ENCODE data around the gene ITM2C.

Gene ITM2C

DNA sequence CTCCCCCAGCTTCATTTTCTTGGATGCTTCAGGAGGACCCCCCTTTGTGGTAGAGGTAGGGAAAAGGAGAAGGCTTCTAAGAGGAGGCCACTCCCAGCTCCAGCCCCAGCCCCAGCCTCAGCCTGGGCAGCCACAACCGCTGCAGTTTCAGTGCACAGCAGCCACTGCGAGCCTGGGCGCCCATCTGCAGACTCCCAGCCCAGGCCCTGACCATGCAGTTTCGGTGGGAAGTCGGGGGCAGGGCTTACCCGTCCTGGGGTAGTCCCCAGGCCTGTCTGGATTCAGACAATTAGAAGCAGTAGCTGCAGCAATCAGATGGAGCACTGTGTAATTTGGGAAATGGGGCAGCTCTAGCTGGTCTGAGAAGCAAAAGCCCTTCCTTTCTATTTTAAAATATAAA lies 28.6 kb downstream of the ITM2C start:
- DNase-seq (ENCODE audit: low read depth) = no peak

DNA sequence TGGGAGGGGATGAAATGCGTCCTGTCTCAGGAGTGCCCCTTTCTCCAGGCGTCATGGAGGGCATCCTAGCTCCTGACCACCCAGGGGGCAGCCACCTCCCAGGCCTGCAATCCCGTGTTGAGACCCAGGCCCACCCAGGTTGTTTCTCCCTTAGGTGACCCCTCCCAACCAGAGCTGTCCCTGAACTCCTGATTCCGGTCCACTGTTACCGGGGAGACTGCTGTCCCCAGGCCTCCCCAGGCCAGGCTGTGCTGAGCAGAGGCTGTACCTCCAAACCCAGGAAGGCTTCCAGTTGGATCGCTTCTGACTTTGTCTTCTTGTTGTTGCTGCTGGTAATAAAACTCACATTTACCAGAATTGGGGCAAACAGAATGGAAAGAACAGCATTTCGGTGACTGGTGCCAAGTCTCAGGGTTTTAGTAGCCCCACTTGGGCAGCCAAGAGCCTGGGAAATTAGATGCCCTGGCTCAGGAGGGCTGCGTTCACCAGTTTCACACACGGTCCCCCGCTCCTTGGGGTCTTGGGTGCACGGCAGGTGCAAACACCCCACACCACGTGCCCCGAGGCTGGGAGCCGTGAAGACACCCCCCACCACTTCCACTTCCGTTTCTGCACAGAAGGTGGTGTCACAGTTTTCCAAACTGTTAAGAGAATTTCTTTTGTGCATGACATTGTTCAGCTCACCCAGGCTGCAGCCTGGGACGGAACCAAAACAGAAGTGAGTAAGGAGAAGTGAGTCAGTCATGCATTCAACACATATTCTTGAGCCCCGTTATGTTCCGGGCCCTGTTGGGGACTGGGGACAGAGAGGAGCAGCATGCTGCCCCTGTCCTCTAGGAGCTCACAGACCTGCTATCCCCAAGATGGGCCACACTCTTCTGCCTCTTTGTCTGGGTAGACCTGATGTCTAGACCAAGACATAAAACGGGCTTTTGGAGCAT lies 29.4 kb downstream of the ITM2C start:
- DNase-seq (ENCODE audit: low read depth) = no peak

DNA sequence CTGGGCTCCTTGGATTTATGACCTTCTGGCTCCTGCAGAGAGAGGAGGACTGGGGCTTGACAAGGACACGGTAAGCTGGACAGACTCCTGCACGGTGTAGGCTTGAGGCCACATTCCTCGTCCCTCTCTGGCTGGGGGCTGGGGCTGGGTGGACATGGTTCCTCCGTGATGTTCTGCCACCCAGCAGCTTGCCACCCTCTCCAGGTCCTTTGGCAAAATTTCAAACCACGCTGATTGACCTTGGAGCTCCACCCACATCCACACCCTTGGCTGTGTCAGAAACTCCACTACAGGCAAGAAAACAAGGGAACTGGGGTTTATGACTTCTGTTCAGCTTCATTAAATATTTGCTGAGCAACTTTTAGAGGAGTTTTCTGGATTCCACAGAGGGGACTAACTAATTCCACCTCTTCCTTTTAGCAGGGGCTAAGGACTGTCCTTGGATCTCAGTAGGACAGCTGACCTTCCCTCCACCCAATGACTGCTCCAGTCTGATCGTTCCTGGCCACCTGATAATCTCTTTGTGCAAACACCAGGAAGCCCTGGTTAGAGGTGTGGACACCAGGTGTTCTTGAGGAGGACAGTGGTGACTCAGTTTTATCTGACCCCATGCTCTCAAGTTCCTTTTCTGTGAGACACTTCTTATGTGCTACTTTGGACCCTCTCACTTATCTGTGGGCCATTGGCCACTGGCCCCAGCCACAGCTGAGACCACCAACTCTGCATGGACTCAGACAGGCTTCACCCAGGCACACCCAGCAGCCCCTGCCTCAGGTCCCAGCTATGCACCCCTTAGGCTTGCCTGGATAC lies 31.0 kb downstream of the ITM2C start:
- DNase-seq (ENCODE audit: low read depth) = no peak

DNA sequence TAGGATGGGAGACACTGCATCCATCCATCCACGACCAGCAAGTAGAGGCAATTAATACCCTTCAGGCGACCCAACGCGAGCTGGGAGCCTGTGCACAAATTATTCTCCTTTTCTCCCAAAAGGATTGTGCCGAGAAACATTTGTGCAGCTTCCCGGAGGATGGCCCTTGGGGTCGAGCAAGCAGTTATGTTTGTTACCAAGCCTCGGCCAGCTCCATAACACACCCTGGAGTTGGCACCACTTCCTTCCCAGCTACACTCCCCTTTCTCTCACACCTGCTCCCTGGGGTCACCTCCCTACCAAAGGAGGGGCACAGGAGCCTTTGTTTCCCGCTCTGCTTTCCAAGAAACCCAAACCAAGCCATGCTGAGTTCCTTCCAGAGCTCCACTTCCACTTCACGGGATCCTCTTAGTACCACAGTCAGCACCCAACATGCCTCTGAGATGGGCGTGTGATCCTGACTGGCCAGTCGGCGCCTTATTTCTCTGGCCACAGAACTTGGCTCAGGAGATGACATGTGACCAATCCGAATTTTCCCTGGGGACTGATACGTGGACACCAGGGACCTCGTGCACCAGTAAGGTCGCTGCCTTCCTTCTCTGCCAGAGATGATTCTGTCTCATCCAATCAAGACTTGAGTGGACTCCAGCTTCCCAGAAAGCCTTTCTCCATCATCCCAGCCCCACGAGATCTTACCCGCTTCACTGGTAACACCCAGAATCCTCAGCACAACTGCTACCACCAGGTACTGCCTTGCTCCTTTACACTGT lies 31.8 kb downstream of the ITM2C start:
- no peak for DNase-seq (ENCODE audit: low read depth)

DNA sequence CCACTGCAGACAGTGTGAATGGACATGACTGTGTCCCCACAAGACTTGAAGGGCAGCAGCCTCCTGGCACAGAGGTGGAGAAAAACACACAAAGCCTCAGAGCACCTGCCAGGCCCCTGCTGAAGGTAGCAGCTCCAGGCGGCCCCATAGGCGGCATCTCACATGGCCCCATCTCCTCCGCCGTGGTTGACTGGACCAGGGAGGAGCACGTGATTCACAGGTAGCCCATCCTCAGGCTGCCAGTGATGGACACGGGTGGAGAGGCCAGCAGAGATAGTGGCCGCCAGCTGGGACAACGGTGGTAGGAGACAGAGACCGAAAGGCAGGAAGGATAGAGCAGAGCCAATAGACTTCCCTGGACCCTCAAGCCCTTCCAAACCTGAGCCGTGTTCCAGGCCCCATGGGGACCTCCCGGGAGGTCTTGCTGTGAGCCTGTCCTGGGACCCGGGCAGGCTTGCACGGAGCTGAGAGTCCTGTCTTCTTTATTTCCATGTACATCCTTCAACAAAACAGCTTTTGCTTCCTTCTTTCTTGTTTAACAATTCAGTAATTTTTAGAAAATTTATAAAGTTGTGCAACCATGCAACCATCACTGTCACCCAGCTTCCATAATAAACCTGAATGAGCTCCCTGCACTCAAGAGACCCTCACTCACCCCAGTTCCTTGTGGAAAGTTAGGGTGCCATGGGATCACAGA lies 33.4 kb downstream of the ITM2C start:
- DNase-seq (ENCODE audit: low read depth) = no peak

DNA sequence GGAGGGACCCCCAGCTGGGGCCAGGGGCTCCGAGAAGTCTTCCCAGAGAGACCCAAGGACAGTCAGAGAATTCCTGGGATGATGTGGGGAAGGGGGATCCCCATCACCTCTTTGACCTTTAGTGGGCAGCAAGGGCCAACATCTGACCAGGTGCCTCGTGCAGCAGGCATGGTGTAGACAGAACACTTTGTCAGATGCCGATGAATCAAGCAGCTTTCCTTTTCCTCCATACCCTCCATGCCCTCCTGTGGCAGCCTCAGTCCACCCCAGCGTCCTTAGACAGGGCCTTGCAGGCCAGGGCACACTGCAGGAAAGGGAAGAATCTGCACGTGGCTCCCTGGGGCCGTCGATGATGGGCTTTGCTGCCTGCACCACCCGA lies 34.0 kb downstream of the ITM2C start:
- DNase-seq (ENCODE audit: low read depth) = no peak

DNA sequence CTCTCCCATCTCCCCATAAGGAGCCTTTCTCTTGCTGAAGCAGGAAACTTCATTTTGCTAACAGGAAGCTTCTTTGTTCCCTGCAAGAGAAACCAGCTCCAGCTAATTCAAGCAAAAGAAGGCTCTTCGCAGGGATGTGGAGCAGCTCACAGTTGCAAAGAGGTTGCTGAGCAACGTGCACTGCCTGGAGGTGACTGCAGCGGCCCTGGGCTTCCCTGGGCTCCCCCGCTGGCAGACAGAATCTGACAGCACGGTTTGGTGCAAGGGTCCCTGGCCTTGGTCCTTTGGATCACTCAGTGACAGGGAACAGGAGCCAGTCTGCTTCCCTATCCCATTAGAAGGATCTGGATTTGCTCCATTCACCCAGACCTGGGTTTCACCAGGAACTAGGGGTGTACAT lies 34.5 kb downstream of the ITM2C start:
- no peak for DNase-seq (ENCODE audit: low read depth)

DNA sequence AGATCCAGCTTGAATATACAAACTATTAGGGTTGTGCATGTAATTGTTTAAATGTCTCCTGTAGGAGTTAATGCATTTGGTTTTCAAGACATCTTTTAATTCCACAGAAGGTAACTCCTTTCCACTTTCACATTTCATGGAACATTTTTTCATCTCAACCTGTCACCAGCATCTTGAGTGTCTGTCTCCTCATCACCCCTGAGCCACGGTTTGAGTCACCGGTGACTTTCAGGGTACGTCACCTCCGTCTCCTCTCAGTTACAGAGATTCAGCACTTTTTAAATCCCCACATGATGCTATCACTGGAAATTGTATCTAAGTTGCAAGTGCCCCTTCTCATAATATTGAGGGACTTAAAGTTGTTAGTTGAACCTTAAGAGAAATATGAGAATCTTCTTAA lies 35.0 kb downstream of the ITM2C start:
- no peak for DNase-seq (ENCODE audit: low read depth)

DNA sequence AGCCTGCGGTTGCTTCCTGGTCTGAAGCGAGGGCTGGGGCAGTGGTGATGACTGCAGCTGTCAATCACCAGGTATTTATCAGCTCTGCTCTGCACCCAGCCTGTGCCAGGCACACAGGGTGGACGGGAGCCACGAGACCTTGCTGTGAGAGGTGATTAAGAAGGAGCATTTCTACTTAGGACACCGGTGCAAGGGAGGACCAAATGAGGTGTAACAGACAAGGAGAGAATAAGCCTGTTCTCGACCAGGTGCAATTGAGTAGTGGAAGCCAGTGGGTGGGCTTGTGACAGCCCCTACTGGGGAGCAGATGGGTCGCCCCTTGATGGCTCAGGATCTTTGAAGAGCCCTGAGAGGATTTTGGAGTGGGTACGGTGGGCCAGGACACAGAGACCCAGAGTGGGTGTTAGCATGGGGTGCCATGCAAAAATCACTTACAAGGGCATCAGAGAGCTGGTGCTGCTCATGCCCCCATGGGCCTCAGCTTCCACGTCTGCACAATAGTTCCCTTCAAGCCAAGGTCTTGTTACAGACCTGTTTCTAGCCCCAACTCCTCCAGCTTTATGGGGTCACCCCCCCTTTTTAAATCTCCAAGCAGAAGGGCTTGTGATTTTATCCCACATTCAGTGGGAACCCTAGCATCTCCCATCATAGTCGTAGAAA lies 35.7 kb downstream of the ITM2C start:
- no peak for DNase-seq (ENCODE audit: low read depth)

DNA sequence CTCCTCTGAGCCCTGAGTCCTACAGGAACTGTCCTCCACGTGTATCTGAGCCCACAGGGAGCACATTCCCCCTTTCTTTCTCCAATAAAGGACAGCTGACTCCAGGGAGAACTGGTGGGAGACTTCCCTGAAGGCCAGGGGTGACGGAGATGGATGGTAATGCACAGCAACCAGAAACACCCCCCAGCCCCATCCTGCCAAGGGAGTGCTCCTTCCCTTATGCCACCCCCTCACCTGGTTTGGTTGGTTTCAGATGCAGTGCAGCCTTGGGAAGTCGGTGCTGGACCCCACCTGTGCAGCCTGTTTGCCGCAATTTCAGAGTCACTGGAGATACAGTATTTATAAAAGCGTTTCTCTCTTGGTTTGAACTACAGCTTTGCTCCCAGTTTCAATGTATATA lies 36.3 kb downstream of the ITM2C start:
- no peak for DNase-seq (ENCODE audit: low read depth)

DNA sequence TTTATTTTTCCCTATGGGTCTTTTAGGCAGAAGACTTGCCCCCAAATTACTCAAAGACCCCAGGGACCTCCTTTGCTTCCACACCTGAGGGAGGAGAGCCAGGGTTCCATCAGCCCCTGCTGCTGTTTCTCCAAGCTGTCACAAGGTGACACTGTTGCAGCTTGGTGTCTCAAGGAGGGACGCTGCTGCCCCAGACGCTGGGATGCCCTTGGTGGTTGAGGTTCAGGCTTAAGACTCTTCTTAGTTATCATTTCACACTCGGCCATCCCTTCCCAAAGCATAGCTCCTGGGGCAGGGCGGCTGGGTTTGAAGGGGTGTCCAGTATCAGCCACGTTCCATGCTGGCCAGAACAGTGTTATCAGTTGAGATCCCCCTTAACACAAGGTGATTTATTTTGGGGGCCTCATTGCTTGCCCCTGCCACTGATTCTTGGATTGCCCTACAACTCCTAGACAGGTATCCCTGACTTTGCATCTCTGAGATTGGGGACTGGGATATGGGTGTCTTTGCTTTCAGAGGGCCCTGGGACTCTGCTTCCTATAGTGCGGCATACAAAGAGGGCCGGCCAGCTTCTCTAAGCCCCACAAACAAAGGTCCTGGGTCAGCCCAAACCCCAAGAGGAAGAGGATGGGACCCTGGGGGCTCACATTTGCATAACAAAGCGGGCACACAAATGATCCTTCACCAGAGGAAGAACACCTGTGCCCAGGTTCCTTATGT lies 37.6 kb downstream of the ITM2C start:
- DNase-seq (ENCODE audit: low read depth) = peak; percentile 52

DNA sequence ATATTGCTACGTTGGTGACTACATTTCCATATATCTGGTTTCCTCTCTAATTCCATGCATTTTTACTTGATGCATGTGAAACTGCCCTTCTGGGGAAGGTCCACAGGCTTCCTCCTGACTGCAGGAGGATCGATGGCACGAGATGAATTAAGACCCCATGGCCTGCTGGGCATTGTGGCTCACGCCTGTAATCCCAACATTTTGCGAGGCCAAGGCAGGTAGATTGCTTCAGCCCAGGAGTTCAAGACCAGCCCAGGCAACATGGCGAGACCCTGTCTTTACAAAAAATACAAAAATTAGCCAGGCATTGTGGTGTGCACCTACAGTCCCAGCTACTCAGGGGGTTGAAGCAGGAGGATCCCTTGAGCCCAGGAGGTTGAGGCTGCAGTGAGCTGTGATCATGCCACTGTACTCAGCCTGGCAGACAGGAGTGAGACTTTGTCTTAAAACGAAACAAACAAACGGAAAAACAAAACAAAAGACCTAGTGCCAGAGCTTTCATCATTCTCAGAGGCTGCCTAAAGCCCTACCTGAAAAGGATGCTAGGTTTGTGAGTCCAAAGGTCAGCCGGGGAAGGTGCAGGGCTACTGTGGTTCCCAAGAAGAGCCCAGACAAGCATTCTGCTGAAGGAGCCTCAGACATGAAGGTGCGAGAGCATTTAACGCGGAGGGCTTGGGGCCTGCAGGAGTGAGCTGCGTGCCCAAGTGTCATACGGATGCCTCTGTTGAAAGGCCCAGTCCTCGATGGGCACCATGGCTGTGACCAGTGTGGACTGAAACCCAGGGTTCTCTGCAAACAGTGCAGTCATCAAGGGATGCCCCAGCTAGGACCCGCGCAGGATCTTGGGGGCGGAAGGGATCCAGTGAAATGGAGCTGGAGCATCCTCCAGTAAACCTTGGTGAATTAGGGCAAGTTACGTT lies 38.7 kb downstream of the ITM2C start:
- no peak for DNase-seq (ENCODE audit: low read depth)

DNA sequence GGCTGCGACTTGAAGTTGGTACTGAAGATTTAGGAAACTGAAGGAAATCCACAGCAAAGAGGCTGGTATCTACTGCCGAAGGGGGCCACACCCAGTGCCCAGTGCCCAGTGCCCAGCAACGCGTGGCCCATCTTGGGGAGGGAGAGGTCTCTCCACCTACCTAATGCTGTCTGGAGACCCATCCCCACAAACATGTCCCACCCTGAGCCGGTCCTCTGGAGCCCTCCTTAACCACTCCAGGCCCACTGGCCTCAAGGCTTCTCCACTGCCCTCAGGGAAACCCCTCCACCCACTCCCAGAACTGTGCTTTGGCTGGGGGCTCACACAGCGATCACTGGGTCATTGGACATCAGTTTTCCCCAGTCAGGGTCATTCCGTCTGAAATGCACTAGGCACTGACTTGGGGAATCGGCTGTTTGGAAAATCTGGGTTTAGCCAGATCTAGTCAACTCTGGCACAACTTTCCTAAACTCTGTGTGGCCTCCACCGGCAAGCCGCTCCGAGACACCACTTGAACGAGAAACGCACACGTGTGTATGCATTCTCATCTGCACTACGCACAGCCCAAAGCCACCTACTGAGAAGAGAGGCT lies 40.2 kb downstream of the ITM2C start:
- DNase-seq (ENCODE audit: low read depth) = no peak

DNA sequence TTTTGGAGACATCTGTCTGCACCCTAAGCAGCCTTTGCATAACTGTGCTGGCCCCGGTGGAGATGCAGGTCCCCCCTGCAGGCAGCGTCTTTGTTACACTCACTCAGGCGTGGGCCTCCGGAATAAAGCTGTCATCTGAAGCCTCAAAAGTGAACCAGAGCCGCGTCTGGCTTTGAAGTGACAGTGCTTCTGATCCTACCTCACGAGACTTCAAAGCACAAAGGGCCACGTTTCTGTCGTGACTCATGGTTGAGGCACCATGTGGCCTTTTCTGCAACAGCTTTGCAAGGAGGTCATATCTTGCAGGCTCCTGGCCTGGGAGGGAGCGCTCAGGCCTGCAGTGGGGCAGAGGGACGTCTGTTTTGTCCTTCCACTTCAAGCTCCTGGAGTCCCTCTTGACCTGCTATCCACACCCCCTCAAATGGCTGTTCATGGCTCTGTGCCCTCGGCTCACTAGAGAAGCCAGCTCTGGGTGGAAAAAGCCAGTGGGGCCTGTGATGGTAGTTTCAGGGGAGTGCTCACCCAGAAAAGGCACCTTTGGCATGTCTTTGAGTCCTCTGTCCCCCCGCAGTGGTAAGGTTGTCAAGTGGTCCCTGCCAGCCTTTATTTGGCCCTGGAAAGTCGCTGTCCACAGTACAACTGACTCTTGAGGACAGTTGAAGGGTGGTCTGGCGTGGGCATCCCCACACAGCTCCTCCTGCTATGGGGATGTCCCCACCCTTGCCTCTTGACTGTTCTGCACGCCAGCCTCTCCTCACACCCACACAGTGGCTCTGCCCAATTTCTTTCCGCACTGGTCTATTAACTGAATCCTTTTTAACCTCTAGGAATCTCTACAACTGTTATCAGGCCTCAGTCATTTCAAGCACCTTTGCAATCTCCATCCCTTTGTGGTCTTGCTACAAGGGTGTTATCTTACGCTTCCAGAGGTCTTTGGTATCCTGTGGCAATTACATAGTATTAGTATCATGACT lies 41.0 kb downstream of the ITM2C start:
- DNase-seq (ENCODE audit: low read depth) = peak; percentile 75

DNA sequence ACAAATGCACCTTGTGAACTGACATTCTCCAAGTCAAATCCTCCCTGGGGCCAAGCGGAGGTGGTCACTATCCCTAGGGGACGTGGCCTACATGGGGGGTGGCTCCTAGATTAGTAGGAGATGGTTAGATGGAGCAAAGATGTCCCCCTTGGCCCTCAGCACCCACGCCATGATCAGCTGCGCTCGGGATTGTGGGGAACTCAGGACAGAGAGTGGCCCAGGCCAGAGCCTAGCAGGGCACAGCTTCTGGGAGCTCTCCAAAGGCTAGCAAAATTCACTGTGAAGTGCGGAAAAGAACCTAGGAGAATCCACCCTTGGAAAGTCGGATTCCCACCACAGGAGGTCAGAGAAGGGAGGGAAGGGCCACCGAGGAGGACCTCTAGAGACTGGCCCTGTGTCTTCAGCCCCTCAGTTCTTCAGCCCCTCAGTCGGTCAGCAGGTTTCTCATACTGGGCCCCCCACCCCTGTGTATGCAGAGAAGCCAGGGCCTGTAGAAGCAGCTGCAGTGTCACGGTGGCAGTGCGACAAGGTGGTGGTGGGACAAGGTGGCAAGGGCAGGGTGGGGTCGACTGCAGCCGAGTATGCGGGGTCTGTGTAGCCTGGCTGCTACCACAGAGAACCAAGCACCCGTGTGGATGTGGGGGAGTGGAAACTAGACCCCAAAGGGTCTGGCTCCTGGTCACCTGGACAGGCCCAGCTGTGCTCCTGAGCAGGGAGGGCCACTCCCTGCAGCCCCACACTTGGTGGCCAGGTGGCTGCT lies 41.9 kb downstream of the ITM2C start:
- DNase-seq (ENCODE audit: low read depth) = no peak

DNA sequence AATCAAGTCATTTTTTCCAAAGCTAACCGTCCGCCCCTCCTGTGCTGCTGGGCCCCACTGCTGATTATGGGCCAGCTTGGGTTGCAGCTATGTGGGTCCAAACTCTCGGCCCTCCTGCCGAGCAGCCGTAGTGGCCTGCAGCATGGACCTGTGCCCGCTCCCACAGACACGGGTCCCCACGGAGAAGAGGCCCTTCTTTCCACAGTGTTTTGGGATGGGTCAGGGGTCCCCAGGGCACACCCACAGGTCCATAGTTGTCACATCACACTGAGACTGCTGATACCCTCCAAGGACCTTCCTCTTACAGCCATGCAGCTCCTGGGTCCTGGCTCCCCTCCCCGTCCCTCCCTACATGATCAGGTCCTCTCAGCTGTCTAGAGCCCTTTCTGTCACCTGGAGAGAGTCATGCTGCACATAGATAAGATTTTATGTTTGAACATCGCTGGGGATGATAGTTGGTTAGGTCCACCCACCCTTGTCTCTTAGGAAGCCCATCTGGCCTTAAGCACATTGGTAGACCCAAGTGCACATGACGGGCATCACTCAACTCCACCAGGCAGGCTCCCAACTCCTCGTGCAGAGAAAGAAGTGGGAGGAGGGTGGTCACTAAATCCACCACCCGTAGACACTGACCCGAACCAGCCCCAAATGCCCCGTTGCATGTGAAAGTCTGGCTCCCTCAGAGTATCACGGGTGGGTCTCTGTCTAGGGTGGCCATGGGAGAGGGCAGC lies 42.8 kb downstream of the ITM2C start:
- no peak for DNase-seq (ENCODE audit: low read depth)
